Brain microvascular endothelial cell (primary cell): ENCODE results near the gene PAX7.

Source experiments
- DNase-seq: peaks from one replicate; pipeline ENCODE4 v3.0.0-alpha.2; 2020
- H3K27ac ChIP-seq: fragments of 250-450 bp; sonication (Bioruptor Pico); 2 replicates; pipeline ENCODE4 v1.5.1; 2020; ENCODE audit warnings: mild to moderate bottlenecking, moderate library complexity
- H3K27me3 ChIP-seq: fragments of 250-450 bp; sonication (Bioruptor Pico); replicated peaks from 2 replicates; pipeline ENCODE4 v1.5.1; 2020; ENCODE audit warnings: mild to moderate bottlenecking
- H3K36me3 ChIP-seq: fragments of 250-450 bp; sonication (Bioruptor Pico); replicated peaks from 2 replicates; pipeline ENCODE4 v1.5.1; 2020; ENCODE audit warnings: mild to moderate bottlenecking
- H3K4me3 ChIP-seq: 2 replicates; pipeline ENCODE4 v1.5.1; 2011; ENCODE audit warnings: low read depth, mild to moderate bottlenecking, control low read depth, low read length, moderate library complexity
- CTCF ChIP-seq: IDR thresholded peaks from 2 replicates; pipeline ENCODE4 v1.5.1; 2011; ENCODE audit warnings: low read depth, mild to moderate bottlenecking, moderate library complexity, low read length, control low read depth, inconsistent platforms; ENCODE audit errors: missing control alignments
- in situ Hi-C: cut with HindIII; loops from 2 replicates; pipeline ENCODE4 v1.10.0; 2017; ENCODE audit warnings: low sequenced_read_pairs, low pct_ligation_motif_present

PAX7 gene

GRCh38 chr1:18727956-18728355 lies 97.3 kb downstream of the PAX7 start:
- no peak for DNase-seq
- Histone ChIP-seq H3K36me3 (no peaks in the 10 kb centered on the region), H3K27ac (no peak overlapping the region), H3K27me3 (no peaks in the 10 kb centered on the region), H3K4me3 (no peak overlapping the region)
- TF ChIP-seq CTCF = no peak
- in situ Hi-C loops = no loop called here

GRCh38 chr1:18730321-18730720 lies 99.7 kb downstream of the PAX7 start:
- DNase-seq = no peak
- TF ChIP-seq CTCF = no peak

GRCh38 chr1:18731148-18731547 lies 100.5 kb downstream of the PAX7 start:
- no peaks in the 10 kb centered on the region for H3K27me3 ChIP-seq
- H3K27ac ChIP-seq = no peak overlapping the region
- DNase-seq = no peak
- H3K36me3 ChIP-seq = no peaks in the 10 kb centered on the region
- H3K4me3 ChIP-seq = no peak overlapping the region
- no peak for TF ChIP-seq CTCF
- in situ Hi-C loops = no loop called here

More at GRCh38 chr1:18730321-18730720, 99.7 kb downstream of the PAX7 start:
- Histone ChIP-seq H3K27me3 (no peaks in the 10 kb centered on the region), H3K27ac (no peak overlapping the region), H3K36me3 (no peaks in the 10 kb centered on the region), H3K4me3 (no peak overlapping the region)
- in situ Hi-C loops = no loop called here

GRCh38 chr1:18731591-18732235 lies 101.1 kb downstream of the PAX7 start:
- TF ChIP-seq CTCF = no peak
- DNase-seq = no peak
- H3K27me3 ChIP-seq = no peaks in the 10 kb centered on the region
- H3K27ac ChIP-seq = no peak overlapping the region
- in situ Hi-C loops = no loop called here
- no peaks in the 10 kb centered on the region for H3K36me3 ChIP-seq
- no peak overlapping the region for H3K4me3 ChIP-seq

- no peaks in the 10 kb centered on the region for H3K27me3 ChIP-seq
- no peak for TF ChIP-seq CTCF
- DNase-seq = no peak
- in situ Hi-C loops = no loop called here
- no peak overlapping the region for H3K4me3 ChIP-seq
- no peak overlapping the region for H3K27ac ChIP-seq
- no peaks in the 10 kb centered on the region for H3K36me3 ChIP-seq
Measured at GRCh38 chr1:18732686-18733085, 102.0 kb downstream of the PAX7 start.

GRCh38 chr1:18734001-18734400 lies 103.4 kb downstream of the PAX7 start:
- Histone ChIP-seq H3K4me3 (no peak overlapping the region), H3K27me3 (no peaks in the 10 kb centered on the region), H3K27ac (no peak overlapping the region), H3K36me3 (no peaks in the 10 kb centered on the region)
- in situ Hi-C loops = no loop called here
- DNase-seq = no peak
- no peak for TF ChIP-seq CTCF
